Endodermal cell (in vitro differentiated cells): ENCODE measurements around the gene TDRD12. TPM values are rescaled to one million over a fixed set of nuclear protein-coding genes. Genes with fewer than 3 reads are reported as not detected.
"Not testable (repeated sequence)": the region's sequence is repeated elsewhere in the genome, so short reads cannot be mapped to it uniquely, and the experiment has no call there.

Experiments
- DNase-seq: peaks from one replicate; pipeline ENCODE4 v3.0.0-alpha.2; 2017
- H3K27ac ChIP-seq: 2 replicates; pipeline ENCODE4 v1.5.1; 2013; ENCODE audit warnings: mild to moderate bottlenecking, low read depth, low read length, moderate library complexity
- H3K27me3 ChIP-seq: 2 replicates; pipeline ENCODE4 v1.6.1; 2013; ENCODE audit warnings: mild to moderate bottlenecking, low read length, moderate library complexity; ENCODE audit not compliant: insufficient read depth, control insufficient read depth, poor library complexity, severe bottlenecking
- H3K36me3 ChIP-seq: 2 replicates; pipeline ENCODE4 v1.7.0; 2013; ENCODE audit warnings: mild to moderate bottlenecking, low read length, moderate library complexity; ENCODE audit not compliant: control insufficient read depth, insufficient read depth
- H3K4me1 ChIP-seq: one replicate; pipeline ENCODE4 v1.7.0; 2013; ENCODE audit warnings: low read length; ENCODE audit not compliant: control insufficient read depth, insufficient read depth
- H3K4me3 ChIP-seq: 2 replicates; pipeline ENCODE4 v1.5.1; 2013; ENCODE audit warnings: mild to moderate bottlenecking, low read length, moderate library complexity
- H3K9ac ChIP-seq: 2 replicates; pipeline ENCODE4 v1.6.1; 2013; ENCODE audit warnings: mild to moderate bottlenecking, low read length, moderate library complexity; ENCODE audit not compliant: poor library complexity, severe bottlenecking; ENCODE audit errors: extremely low read depth
- H3K9me3 ChIP-seq: 2 replicates; pipeline ENCODE4 v1.6.1; 2013; ENCODE audit warnings: mild to moderate bottlenecking, low read length, moderate library complexity; ENCODE audit not compliant: control insufficient read depth
- H3K27ac Mint-ChIP-seq: 2 replicates; pipeline ENCODE4 v1.8.0; 2020; ENCODE audit warnings: mixed read lengths
- H3K27me3 Mint-ChIP-seq: 2 replicates; pipeline ENCODE4 v1.8.0; 2021; ENCODE audit warnings: mild to moderate bottlenecking, mixed read lengths; ENCODE audit not compliant: insufficient read depth
- H3K36me3 Mint-ChIP-seq: 2 replicates; pipeline ENCODE4 v1.8.0; 2020; ENCODE audit warnings: low read depth, mixed read lengths
- H3K4me1 Mint-ChIP-seq: 2 replicates; pipeline ENCODE4 v1.8.0; 2020; ENCODE audit warnings: mixed read lengths
- H3K4me3 Mint-ChIP-seq: 2 replicates; pipeline ENCODE4 v1.8.0; 2020; ENCODE audit warnings: mild to moderate bottlenecking, moderate library complexity, mixed read lengths
- H3K9me3 Mint-ChIP-seq: 2 replicates; pipeline ENCODE4 v1.8.0; 2020; ENCODE audit warnings: mild to moderate bottlenecking, mixed read lengths
- CTCF ChIP-seq: fragments of 200-600 bp; sonication (generic); conservative IDR thresholded peaks from 2 replicates; pipeline ENCODE4 v1.5.0; 2021; ENCODE audit warnings: antibody characterized with exemption, mild to moderate bottlenecking
- WGBS, 2 experiments: methylation state at CpG; one replicate each; pipeline versions ENCODE4 v1.1.5 to v1.1.7; 2013; ENCODE audit warnings: missing lambda C conversion rate in 2 of 2, mixed read lengths in 1 of 2; ENCODE audit not compliant: insufficient coverage in 1 of 2, insufficient read length in 1 of 2; 5-methylcytosine and 5-hydroxymethylcytosine counted together
- total RNA-seq, 2 donors: library from RNA; stranded (reverse); fragmentation: NEBNext Ultra II Directional in 1 of 2; extraction: Animal tissue kit (Norgen Biotek cat#: 25700) in 1 of 2; gene quantifications; 2 replicates in 1 of 2; 3 replicates in 1 of 2; pipeline ENCODE4 v1.2.1, GENCODE V29; 2021

TDRD12 gene
- total RNA-seq, 2 donors from 2014 or later, result 0.20 to 0.84 TPM

GRCh38 chr19:32829345-32829896 is 109.9 kb downstream of the TDRD12 start:
- DNase-seq, result no peak
- Mint-ChIP-seq H3K36me3 (no peaks in the 10 kb centered on the region), H3K27me3 (peaks cover 3% of the 10 kb centered on the region), H3K4me3 (no peak overlapping the region), H3K9me3 (peaks cover 9% of the 10 kb centered on the region), H3K4me1 (peaks cover 21% of the 10 kb centered on the region), H3K27ac (no peak overlapping the region)
- H3K9me3 ChIP-seq, result peaks cover 28% of the 10 kb centered on the region
- TF ChIP-seq CTCF, result no peak
- H3K36me3 ChIP-seq, result no peaks in the 10 kb centered on the region
- no peak overlapping the region for H3K9ac ChIP-seq
- H3K4me3 ChIP-seq, result no peak overlapping the region
- no peak overlapping the region for H3K27ac ChIP-seq
- no peaks in the 10 kb centered on the region for H3K27me3 ChIP-seq
- WGBS, 2 experiments, result 93 to 97% methylated on average over 3 to 10 of the region's 10 CpGs
- peaks cover 5% of the 10 kb centered on the region for H3K4me1 ChIP-seq

- no peaks in the 10 kb centered on the region for H3K36me3 Mint-ChIP-seq
- no peak overlapping the region for H3K9ac ChIP-seq
- 95% methylated on average over 4 to 8 of the region's 8 CpGs for WGBS, 2 experiments
- H3K27me3 ChIP-seq, result no peaks in the 10 kb centered on the region
- H3K27me3 Mint-ChIP-seq, result no peaks in the 10 kb centered on the region
- no peak for DNase-seq
- no peak overlapping the region for H3K4me3 ChIP-seq
- H3K9me3 ChIP-seq, result peaks cover 28% of the 10 kb centered on the region
- H3K27ac Mint-ChIP-seq, result no peak overlapping the region
- no peak for TF ChIP-seq CTCF
- peaks cover 9% of the 10 kb centered on the region for H3K9me3 Mint-ChIP-seq
- no peaks in the 10 kb centered on the region for H3K36me3 ChIP-seq
- H3K27ac ChIP-seq, result no peak overlapping the region
- peaks cover 12% of the 10 kb centered on the region for H3K4me1 Mint-ChIP-seq
- no peak overlapping the region for H3K4me3 Mint-ChIP-seq
- peaks cover 4% of the 10 kb centered on the region for H3K4me1 ChIP-seq
These were observed 110.9 kb downstream of the TDRD12 start for GRCh38 chr19:32830231-32831014.

GRCh38 chr19:32831611-32832010 is 112.0 kb downstream of the TDRD12 start:
- no peaks in the 10 kb centered on the region for H3K27me3 Mint-ChIP-seq

GRCh38 chr19:32832094-32832493 is 112.5 kb downstream of the TDRD12 start:
- not testable (repeated sequence) for H3K27ac ChIP-seq, H3K36me3 Mint-ChIP-seq, H3K27me3 ChIP-seq, H3K36me3 ChIP-seq, H3K9me3 Mint-ChIP-seq, H3K9ac ChIP-seq, H3K4me3 Mint-ChIP-seq, H3K4me3 ChIP-seq, H3K27ac Mint-ChIP-seq, H3K27me3 Mint-ChIP-seq, DNase-seq, H3K4me1 ChIP-seq
- 77 to 94% methylated on average over 6 to 12 of the region's 12 CpGs for WGBS, 2 experiments
- H3K4me1 Mint-ChIP-seq, result peaks cover 12% of the 10 kb centered on the region
- peaks cover 15% of the 10 kb centered on the region for H3K9me3 ChIP-seq

More at GRCh38 chr19:32831611-32832010, 112.0 kb downstream of the TDRD12 start:
- WGBS, 2 experiments, result 93 to 96% methylated on average over 5 of the region's 5 CpGs
- peaks cover 9% of the 10 kb centered on the region for H3K9me3 Mint-ChIP-seq
- Histone ChIP-seq H3K9ac (no peak overlapping the region), H3K36me3 (no peaks in the 10 kb centered on the region), H3K27me3 (no peaks in the 10 kb centered on the region), H3K4me1 (peaks cover 4% of the 10 kb centered on the region), H3K9me3 (peaks cover 20% of the 10 kb centered on the region), H3K27ac (no peak overlapping the region), H3K4me3 (no peak overlapping the region)
- no peak for TF ChIP-seq CTCF
- DNase-seq, result no peak
- no peaks in the 10 kb centered on the region for H3K36me3 Mint-ChIP-seq
- peaks cover 12% of the 10 kb centered on the region for H3K4me1 Mint-ChIP-seq
- peak overlapping the region; percentile 10 for H3K27ac Mint-ChIP-seq
- no peak overlapping the region for H3K4me3 Mint-ChIP-seq

GRCh38 chr19:32832825-32833224 is 113.3 kb downstream of the TDRD12 start:
- H3K4me3 ChIP-seq, H3K27me3 Mint-ChIP-seq, H3K4me3 Mint-ChIP-seq, H3K36me3 Mint-ChIP-seq, H3K27me3 ChIP-seq, H3K27ac Mint-ChIP-seq, DNase-seq, H3K27ac ChIP-seq, H3K4me1 ChIP-seq, H3K36me3 ChIP-seq, H3K9me3 Mint-ChIP-seq, H3K9ac ChIP-seq: not testable (repeated sequence)
- WGBS, 2 experiments, result 90 to 100% methylated on average over 3 to 7 of the region's 7 CpGs
- H3K9me3 ChIP-seq, result peaks cover 13% of the 10 kb centered on the region
- H3K4me1 Mint-ChIP-seq, result peaks cover 11% of the 10 kb centered on the region
